ENCODE measurements around the gene VMP1. TPM values are rescaled to one million over a fixed set of nuclear protein-coding genes. Genes with fewer than 3 reads are reported as not detected.

The VMP1 gene
- total RNA-seq, 1 experiment from 2014 or later: 83.1 TPM

GRCh38 chr17:59699786-59700185 lies 7.7 kb upstream of the VMP1 start:
- no peaks in the 10 kb centered on the region for H3K23me2 ChIP-seq (ENCODE audit: insufficient read length, low read depth, low read length, poor library complexity, severe bottlenecking)
- no peaks in the 10 kb centered on the region for H3K27me3 Mint-ChIP-seq (ENCODE audit: low read depth)
- no peak for DNase-seq
- no peaks in the 10 kb centered on the region for H3K4me1 ChIP-seq (ENCODE audit: insufficient read depth, low read length)
- H3K79me2 ChIP-seq (ENCODE audit: insufficient read depth, low read length): peaks cover 34% of the 10 kb centered on the region; the same call in 1 of the 2 replicates
- H3K36me3 Mint-ChIP-seq (ENCODE audit: insufficient read depth in 1 of 3, low read depth in 3 of 3): peaks cover 19 to 60% (median 48%) of the 10 kb centered on the region in 3 experiments; a peak in 6 of 7 replicates
- H3K56ac ChIP-seq (ENCODE audit: insufficient read length, low read depth, low read length): no peak overlapping the region
- no peak overlapping the region for H2BK20ac ChIP-seq (ENCODE audit: low read depth, low read length, poor library complexity, severe bottlenecking)
- no peak overlapping the region for H3K18ac ChIP-seq (ENCODE audit: insufficient read length, low read depth, low read length)
- no peak overlapping the region for H4K8ac ChIP-seq (replicated peaks; ENCODE audit: insufficient read length, low read depth, low read length)
- H3K79me1 ChIP-seq (ENCODE audit: insufficient read depth, low read depth, low read length, poor library complexity, severe bottlenecking): peaks cover 8% of the 10 kb centered on the region
- H3K27ac Mint-ChIP-seq: peak overlapping the region in 1 of 3 experiments; percentile 28; a peak in 1 of 7 replicates
- no peak overlapping the region for H3K4ac ChIP-seq (ENCODE audit: low read depth, low read length)
- H3K9ac ChIP-seq (ENCODE audit: extremely low read depth, insufficient read length, low read length): no peak overlapping the region
- H2BK15ac ChIP-seq (ENCODE audit: low read depth, low read length): no peak overlapping the region
- H4K91ac ChIP-seq (ENCODE audit: insufficient read length, low read depth, low read length): no peak overlapping the region
- H3K27me3 ChIP-seq (ENCODE audit: insufficient read depth, low read length): no peaks in the 10 kb centered on the region
- H3K9me3 ChIP-seq (ENCODE audit: control insufficient read depth, low read depth, low read length): no peaks in the 10 kb centered on the region
- H2AFZ ChIP-seq (ENCODE audit: low read length): no peak overlapping the region
- H3T11ph ChIP-seq (ENCODE audit: low read length): no peak overlapping the region
- no peak overlapping the region for H2BK120ac ChIP-seq (ENCODE audit: low read depth, low read length, poor library complexity, severe bottlenecking)
- H3K4me2 ChIP-seq (ENCODE audit: insufficient read depth, insufficient read length, low read length): no peak overlapping the region
- no peaks in the 10 kb centered on the region for H3K9me3 Mint-ChIP-seq
- no CpG with 5 or more reads among the region's 6 CpGs for WGBS (ENCODE audit: extremely low coverage, insufficient read length, low lambda C conversion rate)
- TF ChIP-seq, protein P1, sequence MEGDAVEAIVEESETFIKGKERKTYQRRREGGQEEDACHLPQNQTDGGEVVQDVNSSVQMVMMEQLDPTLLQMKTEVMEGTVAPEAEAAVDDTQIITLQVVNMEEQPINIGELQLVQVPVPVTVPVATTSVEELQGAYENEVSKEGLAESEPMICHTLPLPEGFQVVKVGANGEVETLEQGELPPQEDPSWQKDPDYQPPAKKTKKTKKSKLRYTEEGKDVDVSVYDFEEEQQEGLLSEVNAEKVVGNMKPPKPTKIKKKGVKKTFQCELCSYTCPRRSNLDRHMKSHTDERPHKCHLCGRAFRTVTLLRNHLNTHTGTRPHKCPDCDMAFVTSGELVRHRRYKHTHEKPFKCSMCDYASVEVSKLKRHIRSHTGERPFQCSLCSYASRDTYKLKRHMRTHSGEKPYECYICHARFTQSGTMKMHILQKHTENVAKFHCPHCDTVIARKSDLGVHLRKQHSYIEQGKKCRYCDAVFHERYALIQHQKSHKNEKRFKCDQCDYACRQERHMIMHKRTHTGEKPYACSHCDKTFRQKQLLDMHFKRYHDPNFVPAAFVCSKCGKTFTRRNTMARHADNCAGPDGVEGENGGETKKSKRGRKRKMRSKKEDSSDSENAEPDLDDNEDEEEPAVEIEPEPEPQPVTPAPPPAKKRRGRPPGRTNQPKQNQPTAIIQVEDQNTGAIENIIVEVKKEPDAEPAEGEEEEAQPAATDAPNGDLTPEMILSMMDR (conservative IDR thresholded peaks at IDR 0.05): no peak
- no peak overlapping the region for H3K4me3 Mint-ChIP-seq
- H3K23ac ChIP-seq (ENCODE audit: insufficient read length, low read depth, low read length): no peak overlapping the region
- no peak overlapping the region for H2BK12ac ChIP-seq (ENCODE audit: insufficient read length, low read depth, low read length)
- H2AK5ac ChIP-seq (ENCODE audit: insufficient read length, low read length): no peak overlapping the region
- no peak overlapping the region for H4K5ac ChIP-seq (ENCODE audit: insufficient read length, low read depth, low read length)
- no peak overlapping the region for H3K27ac ChIP-seq (ENCODE audit: insufficient read length, low read depth, low read length)
- H3K14ac ChIP-seq (ENCODE audit: insufficient read depth, low read length): no peak overlapping the region
- peaks cover 16 to 31% of the 10 kb centered on the region in 2 experiments for H3K4me1 Mint-ChIP-seq
- H2BK5ac ChIP-seq (ENCODE audit: insufficient read length, low read length): no peak overlapping the region
- no peaks in the 10 kb centered on the region for H4K20me1 ChIP-seq (ENCODE audit: control insufficient read depth, insufficient read depth, insufficient read length)

Data from H9 (cell line).